ENCODE measurements around the gene TERF2IP.

DNA sequence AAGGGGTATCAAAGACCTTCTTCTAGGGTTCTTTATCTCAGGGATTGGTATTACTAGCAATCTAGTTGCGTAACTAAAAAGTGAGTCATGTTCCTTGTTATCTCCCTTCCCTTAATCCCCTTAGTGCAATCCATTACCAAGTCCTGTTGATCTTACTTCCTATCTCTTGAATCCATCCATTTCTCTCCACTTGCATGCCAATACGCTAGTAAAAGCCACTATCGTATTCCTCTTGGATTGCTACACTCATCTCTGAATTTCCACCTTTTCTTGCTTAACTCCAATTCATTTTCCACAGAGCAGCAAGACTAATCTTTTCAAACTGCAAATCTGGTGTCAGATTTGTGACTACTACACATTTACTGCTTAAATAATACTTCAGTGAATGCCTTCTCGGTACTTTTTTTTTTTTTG, 22.6 kb upstream of the TERF2IP start:
- TF ChIP-seq, protein P1, sequence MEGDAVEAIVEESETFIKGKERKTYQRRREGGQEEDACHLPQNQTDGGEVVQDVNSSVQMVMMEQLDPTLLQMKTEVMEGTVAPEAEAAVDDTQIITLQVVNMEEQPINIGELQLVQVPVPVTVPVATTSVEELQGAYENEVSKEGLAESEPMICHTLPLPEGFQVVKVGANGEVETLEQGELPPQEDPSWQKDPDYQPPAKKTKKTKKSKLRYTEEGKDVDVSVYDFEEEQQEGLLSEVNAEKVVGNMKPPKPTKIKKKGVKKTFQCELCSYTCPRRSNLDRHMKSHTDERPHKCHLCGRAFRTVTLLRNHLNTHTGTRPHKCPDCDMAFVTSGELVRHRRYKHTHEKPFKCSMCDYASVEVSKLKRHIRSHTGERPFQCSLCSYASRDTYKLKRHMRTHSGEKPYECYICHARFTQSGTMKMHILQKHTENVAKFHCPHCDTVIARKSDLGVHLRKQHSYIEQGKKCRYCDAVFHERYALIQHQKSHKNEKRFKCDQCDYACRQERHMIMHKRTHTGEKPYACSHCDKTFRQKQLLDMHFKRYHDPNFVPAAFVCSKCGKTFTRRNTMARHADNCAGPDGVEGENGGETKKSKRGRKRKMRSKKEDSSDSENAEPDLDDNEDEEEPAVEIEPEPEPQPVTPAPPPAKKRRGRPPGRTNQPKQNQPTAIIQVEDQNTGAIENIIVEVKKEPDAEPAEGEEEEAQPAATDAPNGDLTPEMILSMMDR (conservative IDR thresholded peaks at IDR 0.05 in 1 of 2, IDR thresholded peaks at IDR 0.05 in 1 of 2; ENCODE audit: extremely low read depth in 1 of 2, insufficient read depth in 1 of 2, low read depth in 1 of 2, low read length in 2 of 2): no peak
- no peak for TF ChIP-seq EZH2 (IDR thresholded peaks at IDR 0.05; ENCODE audit: borderline replicate concordance, low read length)
